NB4 (cell line): ENCODE measurements around the gene BRINP1.

Experiments
- DNase-seq: peaks from one replicate; pipeline ENCODE4 v3.0.0; 2010; ENCODE audit warnings: low read depth
- H3K4me3 ChIP-seq: one replicate; pipeline ENCODE4 v1.5.1; 2011; ENCODE audit warnings: mild to moderate bottlenecking, low read depth, low read length, moderate library complexity
- CTCF ChIP-seq: IDR thresholded peaks from one replicate; pipeline ENCODE4 v1.5.1; 2012; ENCODE audit warnings: low read depth, low read length
- MYC ChIP-seq: IDR thresholded peaks from 2 replicates; pipeline ENCODE4 v1.6.1; 2011; ENCODE audit warnings: low read depth, low read length
- POLR2A ChIP-seq: IDR thresholded peaks from 2 replicates; pipeline ENCODE4 v1.6.1; 2011; ENCODE audit warnings: mild to moderate bottlenecking; ENCODE audit not compliant: insufficient read length; ENCODE audit errors: extremely low read depth
- TF ChIP-seq, protein P1 (sequence below): IDR thresholded peaks from 2 replicates; pipeline ENCODE4 v1.6.1; 2011; ENCODE audit warnings: low read depth, low read length

Gene BRINP1

GRCh38 chr9:119310741-119311140, 58.5 kb downstream of the BRINP1 start:
- no peak overlapping the region for H3K4me3 ChIP-seq
- TF ChIP-seq POLR2A (no peak), CTCF (no peak), MYC (no peak)
- TF ChIP-seq, protein P1, sequence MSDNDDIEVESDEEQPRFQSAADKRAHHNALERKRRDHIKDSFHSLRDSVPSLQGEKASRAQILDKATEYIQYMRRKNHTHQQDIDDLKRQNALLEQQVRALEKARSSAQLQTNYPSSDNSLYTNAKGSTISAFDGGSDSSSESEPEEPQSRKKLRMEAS = no peak
- DNase-seq = no peak

GRCh38 chr9:119307471-119307870, 61.8 kb downstream of the BRINP1 start:
- no peak for DNase-seq
- TF ChIP-seq MYC (no peak), CTCF (no peak), POLR2A (no peak)
- TF ChIP-seq, protein P1 = no peak
- H3K4me3 ChIP-seq = no peak overlapping the region

DNA sequence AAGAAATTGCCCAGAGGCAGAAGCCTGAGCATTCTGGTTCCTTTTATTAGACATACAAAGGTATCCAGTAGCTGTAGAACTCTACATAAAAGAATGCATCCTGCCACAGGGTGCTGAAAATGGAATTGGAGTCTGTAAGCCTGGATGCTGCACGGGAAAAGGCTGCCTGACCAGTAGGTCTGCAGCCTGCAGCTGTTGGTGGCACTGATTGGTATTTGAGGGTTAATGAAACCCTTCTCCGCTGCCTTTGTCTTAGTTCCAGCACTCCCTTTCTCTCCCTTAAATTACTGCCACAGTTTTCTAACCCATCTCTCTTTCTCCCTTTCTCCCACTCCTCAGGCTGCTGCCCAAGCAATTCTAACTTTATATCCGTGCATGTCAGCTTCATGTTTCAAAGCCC, 64.7 kb downstream of the BRINP1 start:
- H3K4me3 ChIP-seq = no peak overlapping the region
- TF ChIP-seq MYC = no peak
- TF ChIP-seq, protein P1 = no peak
- no peak for TF ChIP-seq CTCF
- no peak for TF ChIP-seq POLR2A
- DNase-seq = no peak

DNA sequence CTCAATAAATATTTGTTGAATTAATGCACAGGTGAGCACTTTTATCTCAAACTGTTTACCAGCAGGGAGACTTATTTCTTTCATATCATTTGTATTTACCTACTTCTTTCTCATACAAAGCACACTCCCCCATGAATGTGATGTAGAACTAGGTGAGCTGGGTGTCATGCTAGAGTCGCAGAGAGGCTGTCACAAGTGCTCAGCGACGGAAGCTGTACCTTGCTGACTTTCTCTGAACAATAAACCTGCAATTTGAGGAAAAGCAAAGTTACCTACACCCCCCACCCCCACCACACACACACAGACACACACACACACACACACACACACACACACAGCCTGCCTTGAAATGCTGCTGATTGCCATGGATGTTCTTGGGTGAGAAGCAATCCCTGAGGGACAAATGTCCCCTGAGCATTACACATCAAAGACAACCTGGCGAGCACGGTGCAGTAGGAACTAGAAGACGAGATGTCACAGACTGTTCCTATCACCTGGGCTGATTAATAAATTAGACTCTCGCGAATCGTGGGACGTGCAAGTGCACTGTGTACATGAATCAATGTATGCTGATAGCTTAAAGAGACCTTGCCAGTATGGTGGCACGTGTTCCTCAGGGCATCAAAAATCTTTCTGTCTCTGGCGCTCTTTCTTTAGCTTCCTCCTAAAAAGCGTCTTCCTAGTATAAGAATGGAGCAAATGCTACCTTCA, 66.1 kb downstream of the BRINP1 start:
- DNase-seq = no peak
- no peak for TF ChIP-seq POLR2A
- TF ChIP-seq, protein P1 = no peak
- no peak overlapping the region for H3K4me3 ChIP-seq

DNA sequence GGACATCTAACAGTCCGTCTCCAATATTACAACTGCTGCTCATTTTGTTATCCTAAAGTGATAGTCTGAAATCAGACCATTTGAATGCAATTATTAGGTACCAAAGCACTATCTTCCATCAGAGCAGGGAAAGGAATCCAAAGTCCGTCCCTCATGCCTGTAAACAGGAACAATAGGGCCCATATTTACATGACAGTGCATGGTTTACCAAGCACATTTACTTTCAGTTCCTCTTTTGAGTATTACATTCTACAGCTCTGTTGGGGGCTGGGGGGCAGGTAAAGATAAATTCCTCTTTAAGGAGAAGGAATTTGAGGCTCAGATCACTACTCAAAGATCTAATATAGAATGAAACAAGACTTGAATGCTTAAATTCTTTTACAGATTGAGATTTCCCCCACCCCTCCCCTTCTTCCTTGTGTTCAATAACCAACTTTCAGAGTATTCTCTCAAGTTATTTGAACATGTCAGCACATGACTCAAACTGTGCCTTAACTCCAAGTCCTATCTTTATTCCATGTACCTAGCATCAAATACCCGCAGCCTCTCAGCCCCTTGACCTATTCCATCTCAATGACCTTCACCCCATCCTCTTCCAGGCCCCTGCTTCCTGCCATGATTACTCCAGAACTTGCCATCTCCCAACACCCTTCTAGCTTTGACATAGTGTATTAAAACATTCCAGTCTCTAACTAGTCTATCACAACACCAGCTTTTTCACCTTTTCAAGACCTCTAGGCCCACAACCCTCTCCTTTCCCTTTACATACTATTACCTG, 71.0 kb downstream of the BRINP1 start:
- peak; percentile 24 for DNase-seq
- H3K4me3 ChIP-seq = no peak overlapping the region
- TF ChIP-seq MYC (no peak), CTCF (no peak), POLR2A (no peak)
- TF ChIP-seq, protein P1 = no peak

GRCh38 chr9:119291554-119291953, 77.7 kb downstream of the BRINP1 start:
- DNase-seq = no peak
- no peak overlapping the region for H3K4me3 ChIP-seq
- TF ChIP-seq MYC (no peak), CTCF (no peak), POLR2A (no peak)
- TF ChIP-seq, protein P1 = no peak
